LNCaP clone FGC (cell line): ENCODE results near the gene RFX2.
"Not testable (repeated sequence)": the region's sequence is repeated elsewhere in the genome, so short reads cannot be mapped to it uniquely, and the experiment has no call there.

Experiments
- DNase-seq: peaks from one replicate; pipeline ENCODE4 v3.0.0-alpha.2; 2011; ENCODE audit warnings: low read depth
- H3K4me3 ChIP-seq: 2 replicates; pipeline ENCODE4 v1.5.1; 2011; ENCODE audit warnings: mild to moderate bottlenecking, low read depth, low read length, control low read depth
- CTCF ChIP-seq: IDR thresholded peaks from 2 replicates; pipeline ENCODE4 v1.5.1; 2012; ENCODE audit warnings: mild to moderate bottlenecking; ENCODE audit not compliant: control insufficient read depth, insufficient read depth; ENCODE audit errors: extremely low read depth

RFX2 gene

GRCh38 chr19:5964816-5965565, 145.3 kb downstream of the RFX2 start:
- no peak for TF ChIP-seq CTCF
- DNase-seq: no peak
- no peak overlapping the region for H3K4me3 ChIP-seq

GRCh38 chr19:5963855-5964254, 146.4 kb downstream of the RFX2 start:
- no peak overlapping the region for H3K4me3 ChIP-seq
- no peak for TF ChIP-seq CTCF
- no peak for DNase-seq

- not testable (repeated sequence) for DNase-seq, H3K4me3 ChIP-seq
Measured at GRCh38 chr19:5963259-5963658, 147.0 kb downstream of the RFX2 start.

GRCh38 chr19:5961969-5962945, 148.0 kb downstream of the RFX2 start:
- DNase-seq: peak; percentile 54
- TF ChIP-seq CTCF: no peak
- peak overlapping the region; percentile 1; the same call in 1 of the 2 replicates for H3K4me3 ChIP-seq

GRCh38 chr19:5961641-5961968, 148.7 kb downstream of the RFX2 start:
- peak overlapping the region; percentile 1; the same call in 1 of the 2 replicates for H3K4me3 ChIP-seq
- not testable (repeated sequence) for DNase-seq

- DNase-seq: no peak
- no peak overlapping the region for H3K4me3 ChIP-seq
- no peak for TF ChIP-seq CTCF
Measured at GRCh38 chr19:5960005-5961001, 150.0 kb downstream of the RFX2 start.

GRCh38 chr19:5959260-5960004, 150.9 kb downstream of the RFX2 start:
- no peak overlapping the region for H3K4me3 ChIP-seq
- DNase-seq: no peak
- TF ChIP-seq CTCF: no peak
